DMS53 (cell line): ENCODE results near the gene PIK3AP1.

Source experiments
- DNase-seq: peaks from one replicate; lab custom pipeline; 2025; lab: John Stamatoyannopoulos, UW

The PIK3AP1 gene

DNA sequence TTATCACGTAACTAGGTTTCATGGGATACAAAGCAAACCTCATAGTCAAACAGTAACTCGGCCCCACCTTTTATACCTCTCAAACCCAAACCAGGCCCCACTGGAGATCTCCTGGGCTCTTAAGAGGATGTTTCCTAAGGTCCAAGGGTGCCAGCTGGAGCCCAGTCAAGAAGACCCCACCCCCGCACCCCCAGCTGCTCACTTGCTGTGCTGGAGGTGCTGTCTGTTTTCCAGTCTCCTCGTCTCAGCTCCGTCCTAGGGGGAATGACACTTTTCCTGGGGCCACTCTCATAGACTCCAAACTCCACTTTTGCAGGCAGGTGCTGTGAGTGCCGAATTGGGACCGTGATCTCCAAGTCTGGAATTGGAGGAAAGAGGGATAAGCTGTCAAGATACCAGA is 110.8 kb downstream of the PIK3AP1 start:
- DNase-seq, result no peak

DNA sequence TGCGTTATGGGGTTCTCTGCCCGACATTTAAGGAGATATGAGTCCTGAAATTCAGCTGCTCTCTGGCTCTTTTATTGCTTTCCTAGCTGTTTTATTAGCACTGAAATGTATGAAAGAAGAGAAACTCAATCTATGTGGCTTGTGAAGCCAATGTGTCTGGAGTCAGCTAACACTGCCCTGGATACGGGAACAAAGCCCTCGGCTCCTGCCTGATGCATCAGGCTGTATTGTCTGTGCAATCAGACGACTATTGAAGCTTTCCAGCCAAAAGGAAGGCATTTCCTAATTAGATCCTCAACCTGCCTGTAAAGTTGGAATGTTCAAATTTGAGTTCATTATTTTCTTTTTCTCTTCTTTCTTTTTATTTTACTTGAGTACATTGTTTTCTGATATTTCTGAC is 111.5 kb downstream of the PIK3AP1 start:
- DNase-seq, result no peak

DNA sequence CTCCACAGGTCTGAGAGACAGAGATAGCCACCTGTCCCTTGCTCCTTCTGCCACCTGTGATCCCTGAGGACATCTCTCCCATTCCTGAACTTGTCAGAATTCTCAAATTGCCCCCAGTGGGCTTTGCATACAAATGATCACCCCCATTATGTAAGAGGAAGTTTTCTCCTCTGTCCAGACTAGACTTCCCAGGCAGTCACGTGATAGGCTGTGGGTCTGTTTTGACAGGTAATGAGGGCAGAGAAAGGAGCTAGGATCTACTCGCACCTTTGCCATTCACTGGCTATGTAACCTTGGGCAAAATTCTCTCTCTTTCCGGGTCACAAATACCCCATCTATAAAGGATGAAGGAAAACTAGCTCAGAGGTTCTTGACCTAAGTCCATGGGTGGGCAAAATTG is 112.1 kb downstream of the PIK3AP1 start:
- no peak for DNase-seq

- no peak for DNase-seq
Measured at GRCh38 chr10:96606946-96607345, 113.4 kb downstream of the PIK3AP1 start.

DNA sequence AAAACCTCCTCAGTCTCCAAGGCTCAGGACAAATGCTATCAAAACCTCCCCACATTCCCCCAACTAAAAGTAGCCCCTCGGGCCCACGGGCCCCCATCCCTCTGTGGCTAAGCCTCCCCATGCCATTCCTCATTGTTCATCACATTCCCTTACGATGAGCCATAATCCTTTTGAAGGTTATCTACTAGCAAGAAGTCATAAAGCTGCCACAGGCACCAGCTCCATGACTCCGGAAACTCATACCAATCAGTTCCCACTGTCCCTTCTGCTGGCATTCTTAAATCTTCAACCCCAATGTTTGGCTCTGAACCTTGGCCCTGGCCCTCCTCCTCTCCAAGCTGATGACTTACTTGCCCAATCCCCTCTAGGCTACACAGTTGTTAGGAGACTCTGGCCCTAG is 114.1 kb downstream of the PIK3AP1 start:
- DNase-seq, result no peak

- no peak for DNase-seq
Measured at GRCh38 chr10:96600337-96600736, 120.0 kb downstream of the PIK3AP1 start.

DNA sequence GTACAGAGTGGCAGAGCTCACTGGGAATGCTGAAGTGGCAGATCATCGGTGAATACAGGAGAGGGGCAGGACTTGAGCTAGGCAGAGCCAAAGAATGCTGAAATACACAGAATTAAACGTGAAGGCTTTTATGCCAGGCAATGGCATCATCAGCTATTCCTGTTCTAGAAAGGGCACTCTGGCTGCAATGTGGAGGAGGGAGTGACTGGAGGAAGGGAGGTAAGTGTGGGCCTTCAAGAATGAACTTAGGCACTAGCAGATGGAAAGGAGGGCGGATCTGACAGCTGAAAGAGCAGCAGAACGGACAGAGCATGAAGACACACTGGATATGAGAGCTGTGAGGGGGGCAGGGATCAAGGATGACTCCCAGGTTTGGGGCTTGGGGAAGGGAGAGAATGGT is 121.5 kb downstream of the PIK3AP1 start:
- DNase-seq, result no peak

- DNase-seq, result peak; percentile 48
Measured at GRCh38 chr10:96596422-96597407, 123.6 kb downstream of the PIK3AP1 start.

DNA sequence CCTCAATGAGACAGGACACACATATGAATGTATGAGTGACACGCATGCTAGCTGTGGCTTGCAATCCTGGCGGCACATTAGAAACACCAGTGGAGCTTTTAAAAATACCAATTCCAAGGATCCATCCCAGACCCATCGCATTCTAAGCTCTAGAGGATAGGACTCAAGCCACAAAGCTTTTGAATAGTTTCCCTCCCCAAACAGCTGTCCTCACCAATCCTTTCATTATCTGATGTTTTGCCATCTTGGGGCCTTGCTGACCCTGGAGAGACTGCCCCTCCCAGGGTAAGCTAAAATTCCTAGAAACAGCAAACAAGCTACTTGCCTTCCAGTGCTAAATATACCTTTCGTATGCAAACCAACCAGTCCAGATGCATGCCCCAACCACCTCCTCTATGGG is 124.6 kb downstream of the PIK3AP1 start:
- DNase-seq, result no peak

DNA sequence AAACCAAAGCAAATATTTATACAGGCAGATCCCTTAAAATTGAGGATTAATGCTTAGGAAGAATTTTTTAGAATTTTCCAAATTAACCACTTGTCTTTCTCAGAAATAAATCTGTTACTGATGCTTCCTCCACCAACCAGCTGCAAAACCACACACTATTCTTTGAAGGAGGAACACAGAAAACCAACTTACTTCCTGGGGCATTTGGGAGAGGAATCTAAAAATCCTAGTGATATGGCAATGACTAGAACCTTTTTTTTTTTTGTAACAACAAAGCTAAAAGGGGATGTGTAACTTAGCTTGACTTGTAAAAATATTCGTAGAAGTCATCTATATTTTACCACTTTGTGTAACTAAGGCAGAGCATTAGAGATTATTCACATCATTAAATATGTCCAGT is 128.4 kb downstream of the PIK3AP1 start:
- no peak for DNase-seq

DNA sequence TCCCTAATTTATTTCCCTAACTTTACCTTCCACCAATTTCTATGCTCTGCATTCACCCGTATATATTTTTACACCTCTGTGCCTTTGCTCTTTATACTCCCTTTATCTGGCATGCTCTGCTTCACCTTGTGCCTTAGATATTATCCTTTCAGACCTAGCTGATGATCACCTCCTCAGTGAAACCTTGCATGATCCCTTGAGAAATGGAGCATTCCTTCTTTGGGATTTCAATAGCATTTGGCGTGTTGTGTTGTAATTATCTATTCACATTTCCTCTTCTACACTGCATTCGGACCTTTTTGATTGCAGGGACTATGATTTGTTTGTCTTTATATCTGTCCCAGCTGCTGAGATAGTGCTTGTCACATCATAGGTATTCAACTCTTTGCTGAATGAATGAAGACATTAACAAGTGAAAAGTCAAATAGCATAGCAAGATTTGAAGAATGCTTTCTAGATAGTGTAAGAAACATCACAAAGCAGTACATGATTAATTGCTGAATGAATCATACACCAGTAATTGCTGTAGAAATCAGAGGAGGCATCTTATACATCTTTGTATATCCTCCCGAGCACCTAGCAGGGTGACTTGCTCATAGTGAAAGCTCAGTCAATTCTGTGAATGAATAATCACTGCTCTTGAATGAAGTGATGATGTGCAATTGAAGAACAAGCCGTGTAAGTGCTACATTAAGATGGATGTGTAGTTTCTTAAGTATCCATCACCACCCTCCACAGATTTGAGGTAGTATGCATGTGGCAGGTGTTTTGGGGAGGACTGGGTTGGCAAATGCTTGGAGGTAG is 131.5 kb downstream of the PIK3AP1 start:
- DNase-seq, result no peak

DNA sequence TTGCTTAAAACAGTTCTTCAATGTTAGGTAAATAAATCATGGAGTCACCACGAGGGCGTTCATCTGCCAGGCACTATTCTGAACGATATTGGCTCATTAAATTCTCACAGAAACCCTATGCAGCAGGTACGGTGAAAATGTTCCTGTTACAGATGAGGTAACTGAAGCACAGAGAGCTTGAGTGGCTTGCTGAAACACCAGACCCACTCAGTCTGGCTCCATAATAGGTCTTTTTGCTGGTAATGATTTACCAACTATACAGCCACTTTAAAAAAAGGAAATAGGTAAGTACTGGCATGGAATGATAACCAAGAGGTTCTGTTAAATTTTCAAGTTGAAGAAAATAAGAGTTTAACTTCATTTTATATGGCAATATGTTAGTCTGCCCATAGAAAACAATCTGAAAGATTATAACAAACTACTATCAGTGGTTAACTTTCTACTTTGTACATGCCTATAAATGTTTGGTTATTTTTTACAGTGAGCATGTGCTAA is 132.2 kb downstream of the PIK3AP1 start:
- peak; percentile 86 for DNase-seq

- DNase-seq, result peak; percentile 91
Measured at GRCh38 chr10:96587264-96588059, 132.9 kb downstream of the PIK3AP1 start.

GRCh38 chr10:96586419-96587263 is 133.7 kb downstream of the PIK3AP1 start, which contains the start of gene TM9SF3:
Gene TM9SF3 (minus strand): TSS chr10:96587012. CDS start chr10:96586835, 177 bp downstream.
- DNase-seq, result peak; percentile 96

DNA sequence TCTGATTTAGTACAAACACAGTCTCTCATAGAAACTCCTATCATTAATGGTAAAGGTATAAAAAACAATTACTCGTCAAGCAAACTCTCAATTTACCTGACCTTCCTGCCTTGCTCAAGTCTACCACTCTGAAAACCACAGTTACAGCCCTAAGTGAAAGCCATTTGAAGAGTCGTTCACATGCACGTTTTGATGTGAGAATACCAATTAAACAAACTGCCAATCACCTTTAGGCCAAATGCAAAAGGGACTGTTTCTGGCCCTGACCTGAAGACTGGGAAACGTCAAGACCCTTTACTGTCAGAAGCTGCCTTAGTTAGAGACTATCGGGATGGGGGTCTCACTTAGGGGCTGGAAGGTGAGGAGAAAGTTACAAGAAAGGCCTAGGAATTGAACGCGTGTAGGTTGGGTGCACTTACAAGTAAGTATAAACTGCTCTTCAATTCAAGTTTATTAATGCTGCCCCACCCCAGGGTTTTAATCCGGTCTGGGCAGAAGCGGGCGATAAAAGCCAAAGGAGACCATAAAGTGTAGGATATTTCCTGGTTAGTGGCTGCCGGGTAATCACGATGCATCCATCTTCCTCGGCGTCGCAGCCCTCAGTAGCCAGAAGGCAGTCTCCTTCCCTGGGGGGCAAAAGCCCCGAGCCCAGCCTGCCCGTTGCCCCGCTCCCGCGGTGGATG is 134.4 kb downstream of the PIK3AP1 start:
- peak; percentile 73 for DNase-seq

DNA sequence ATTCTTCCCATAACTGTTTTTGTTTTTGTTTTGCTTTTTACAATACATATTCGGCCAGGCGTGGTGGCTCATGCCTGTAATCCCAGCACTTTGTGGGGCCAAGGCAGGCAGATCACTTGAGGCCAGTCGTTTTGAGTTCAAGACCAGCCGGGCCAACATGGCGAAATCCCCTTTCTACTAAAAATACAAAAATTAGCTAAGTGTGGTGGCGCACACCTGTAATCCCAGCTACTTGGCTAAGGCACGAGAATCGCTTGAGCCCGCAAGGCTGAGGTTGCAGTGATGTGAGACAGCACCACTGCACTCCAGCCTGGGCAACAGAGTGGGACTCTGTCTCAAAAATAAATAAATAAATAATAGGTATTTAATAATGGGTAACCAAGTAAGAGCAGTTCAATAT is 135.8 kb downstream of the PIK3AP1 start:
- no peak for DNase-seq

DNA sequence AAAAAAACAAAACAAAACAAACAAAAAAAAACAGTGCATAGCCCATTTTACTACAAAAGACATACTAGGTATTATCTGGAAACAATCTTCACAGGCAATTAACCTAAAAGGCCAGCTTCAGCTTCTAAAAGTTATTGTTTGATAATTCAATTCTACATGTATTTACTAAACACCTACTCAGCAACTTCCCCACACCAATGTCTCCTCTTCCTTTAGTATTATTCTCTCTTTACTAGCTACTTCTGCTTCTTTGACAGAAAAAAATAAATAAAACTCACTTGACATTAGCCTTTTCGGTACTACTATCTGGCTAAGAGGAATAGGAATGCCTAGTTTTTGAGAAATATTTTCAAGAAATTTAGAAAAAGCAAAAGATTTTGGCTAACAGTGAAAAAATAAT is 136.3 kb downstream of the PIK3AP1 start:
- DNase-seq, result no peak

- DNase-seq, result no peak
Measured at GRCh38 chr10:96579133-96579532, 141.2 kb downstream of the PIK3AP1 start.

GRCh38 chr10:96578633-96579032 is 141.7 kb downstream of the PIK3AP1 start:
- no peak for DNase-seq

DNA sequence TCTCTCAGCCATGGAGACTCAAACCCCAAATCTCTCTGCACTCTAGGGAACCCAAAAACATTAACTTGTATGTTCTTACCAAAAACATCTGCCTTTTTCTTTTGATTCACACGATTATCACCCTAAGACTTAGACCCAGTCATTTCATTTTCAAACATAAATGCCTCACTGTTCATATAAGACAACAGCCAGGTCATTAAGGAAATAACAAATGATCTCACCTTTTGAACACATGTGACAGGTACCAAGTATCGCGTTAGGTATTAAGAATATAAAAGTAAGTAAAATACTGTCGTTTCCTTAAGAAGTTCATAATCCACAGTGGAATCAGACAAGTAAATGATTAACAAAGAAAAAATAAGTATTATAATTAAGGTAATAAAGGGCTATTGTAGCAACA is 142.3 kb downstream of the PIK3AP1 start:
- DNase-seq, result peak; percentile 16
